Measurements from ENCODE around the gene STARD3. TPM values are rescaled to one million over a fixed set of nuclear protein-coding genes. Genes with fewer than 3 reads are reported as not detected.

Gene STARD3
- polyA plus RNA-seq, 1 donor from 2014 or later = 35.7 TPM

GRCh38 chr17:39671651-39672521 is 34.9 kb downstream of the STARD3 start:
- Mint-ChIP-seq H3K27me3 (peaks cover 12% of the 10 kb centered on the region), H3K4me3 (peak overlapping the region in 1 of 4 donors; percentile 49), H3K4me1 (peaks cover 13 to 20% (median 18%) of the 10 kb centered on the region in 3 donors), H3K9me3 (no peaks in the 10 kb centered on the region), H3K27ac (peak overlapping the region in 2 of 3 donors; percentile 32 to 53), H3K36me3 (no peaks in the 10 kb centered on the region)

- H3K4me1 Mint-ChIP-seq = peaks cover 13 to 23% (median 23%) of the 10 kb centered on the region in 3 donors
Measured at GRCh38 chr17:39672522-39673334, 35.8 kb downstream of the STARD3 start.

GRCh38 chr17:39673335-39674081 is 36.6 kb downstream of the STARD3 start:
- H3K27ac Mint-ChIP-seq = peak overlapping the region in 1 of 3 donors; percentile 69
- H3K4me1 Mint-ChIP-seq = peaks cover 19 to 28% (median 23%) of the 10 kb centered on the region in 3 donors
- peaks cover 2% of the 10 kb centered on the region for H3K36me3 Mint-ChIP-seq
- H3K4me3 Mint-ChIP-seq = peak overlapping the region in 2 of 4 donors; percentile 49 to 84
- H3K27me3 Mint-ChIP-seq = peaks cover 8% of the 10 kb centered on the region
- no peaks in the 10 kb centered on the region for H3K9me3 Mint-ChIP-seq

More at GRCh38 chr17:39672522-39673334, 35.8 kb downstream of the STARD3 start:
- Mint-ChIP-seq H3K27ac (peak overlapping the region in 2 of 3 donors; percentile 32 to 53), H3K4me3 (no peak overlapping the region), H3K27me3 (peaks cover 9% of the 10 kb centered on the region), H3K9me3 (no peaks in the 10 kb centered on the region), H3K36me3 (no peaks in the 10 kb centered on the region)

GRCh38 chr17:39674179-39674578 is 37.2 kb downstream of the STARD3 start:
- peaks cover 5% of the 10 kb centered on the region for H3K27me3 Mint-ChIP-seq
- peak overlapping the region in 1 of 3 donors; percentile 69 for H3K27ac Mint-ChIP-seq
- peaks cover 2% of the 10 kb centered on the region for H3K36me3 Mint-ChIP-seq
- no peaks in the 10 kb centered on the region for H3K9me3 Mint-ChIP-seq
- peaks cover 25 to 32% (median 26%) of the 10 kb centered on the region in 3 donors for H3K4me1 Mint-ChIP-seq
- peak overlapping the region in 1 of 4 donors; percentile 84 for H3K4me3 Mint-ChIP-seq

GRCh38 chr17:39674702-39675389 is 37.9 kb downstream of the STARD3 start:
- Mint-ChIP-seq H3K27ac (peak overlapping the region in 2 of 3 donors; percentile 86 to 97), H3K4me3 (peak overlapping the region in 3 of 4 donors; percentile 3 to 51 (median 9)), H3K9me3 (no peaks in the 10 kb centered on the region), H3K27me3 (peaks cover 1% of the 10 kb centered on the region), H3K36me3 (peaks cover 2% of the 10 kb centered on the region), H3K4me1 (peaks cover 31 to 38% (median 32%) of the 10 kb centered on the region in 3 donors)

GRCh38 chr17:39675390-39676082 is 38.6 kb downstream of the STARD3 start:
- Mint-ChIP-seq H3K36me3 (peaks cover 2% of the 10 kb centered on the region), H3K27ac (peak overlapping the region; percentile 19 to 97 (median 86)), H3K4me3 (peak overlapping the region in 3 of 4 donors; percentile 61 to 88 (median 88)), H3K27me3 (no peaks in the 10 kb centered on the region), H3K9me3 (no peaks in the 10 kb centered on the region), H3K4me1 (peaks cover 38 to 44% (median 39%) of the 10 kb centered on the region in 3 donors)

GRCh38 chr17:39676198-39676819 is 39.4 kb downstream of the STARD3 start:
- Mint-ChIP-seq H3K4me3 (peak overlapping the region in 3 of 4 donors; percentile 61 to 88 (median 88)), H3K9me3 (no peaks in the 10 kb centered on the region), H3K4me1 (peaks cover 41 to 46% (median 45%) of the 10 kb centered on the region in 3 donors), H3K36me3 (peaks cover 2% of the 10 kb centered on the region), H3K27ac (peak overlapping the region; percentile 19 to 97 (median 86)), H3K27me3 (no peaks in the 10 kb centered on the region)

GRCh38 chr17:39677072-39677471 is 40.1 kb downstream of the STARD3 start:
- Mint-ChIP-seq H3K4me1 (peaks cover 38 to 46% (median 45%) of the 10 kb centered on the region in 3 donors), H3K27ac (peak overlapping the region; percentile 19 to 86 (median 83)), H3K9me3 (no peaks in the 10 kb centered on the region), H3K36me3 (peaks cover 2% of the 10 kb centered on the region), H3K4me3 (peak overlapping the region in 2 of 4 donors; percentile 49 to 77), H3K27me3 (no peaks in the 10 kb centered on the region)

GRCh38 chr17:39677542-39678339 is 40.8 kb downstream of the STARD3 start:
- Mint-ChIP-seq H3K27me3 (no peaks in the 10 kb centered on the region), H3K4me1 (peaks cover 38 to 46% (median 45%) of the 10 kb centered on the region in 3 donors)

GRCh38 chr17:39678340-39679116 is 41.6 kb downstream of the STARD3 start:
- Mint-ChIP-seq H3K27ac (peak overlapping the region; percentile 94 to 95 (median 95)), H3K4me1 (peaks cover 42 to 45% (median 45%) of the 10 kb centered on the region in 3 donors), H3K36me3 (peaks cover 5% of the 10 kb centered on the region), H3K4me3 (peak overlapping the region in 2 of 4 donors; percentile 82 to 87), H3K27me3 (no peaks in the 10 kb centered on the region), H3K9me3 (no peaks in the 10 kb centered on the region)

More at GRCh38 chr17:39677542-39678339, 40.8 kb downstream of the STARD3 start:
- no peaks in the 10 kb centered on the region for H3K9me3 Mint-ChIP-seq
- H3K27ac Mint-ChIP-seq = peak overlapping the region; percentile 63 to 95 (median 86)
- H3K4me3 Mint-ChIP-seq = peak overlapping the region in 1 of 4 donors; percentile 87
- peaks cover 2% of the 10 kb centered on the region for H3K36me3 Mint-ChIP-seq

GRCh38 chr17:39679521-39680192 is 42.7 kb downstream of the STARD3 start:
- Mint-ChIP-seq H3K36me3 (peaks cover 5% of the 10 kb centered on the region), H3K4me3 (peak overlapping the region in 3 of 4 donors; percentile 69 to 82 (median 70)), H3K9me3 (no peaks in the 10 kb centered on the region), H3K4me1 (peaks cover 42 to 45% (median 45%) of the 10 kb centered on the region in 3 donors), H3K27me3 (no peaks in the 10 kb centered on the region), H3K27ac (peak overlapping the region; percentile 94 to 95 (median 95))
